Endodermal cell (in vitro differentiated cells): ENCODE measurements around the gene SMC6. TPM values are rescaled to one million over a fixed set of nuclear protein-coding genes. Genes with fewer than 3 reads are reported as not detected.

Experiments used
- DNase-seq: peaks from one replicate; pipeline ENCODE4 v3.0.0-alpha.2; 2017
- H3K27ac ChIP-seq: 2 replicates; pipeline ENCODE4 v1.5.1; 2013; ENCODE audit warnings: mild to moderate bottlenecking, low read depth, low read length, moderate library complexity
- H3K27me3 ChIP-seq: 2 replicates; pipeline ENCODE4 v1.6.1; 2013; ENCODE audit warnings: mild to moderate bottlenecking, low read length, moderate library complexity; ENCODE audit not compliant: insufficient read depth, control insufficient read depth, poor library complexity, severe bottlenecking
- H3K36me3 ChIP-seq: 2 replicates; pipeline ENCODE4 v1.7.0; 2013; ENCODE audit warnings: mild to moderate bottlenecking, low read length, moderate library complexity; ENCODE audit not compliant: control insufficient read depth, insufficient read depth
- H3K4me1 ChIP-seq: one replicate; pipeline ENCODE4 v1.7.0; 2013; ENCODE audit warnings: low read length; ENCODE audit not compliant: control insufficient read depth, insufficient read depth
- H3K4me3 ChIP-seq: 2 replicates; pipeline ENCODE4 v1.5.1; 2013; ENCODE audit warnings: mild to moderate bottlenecking, low read length, moderate library complexity
- H3K9ac ChIP-seq: 2 replicates; pipeline ENCODE4 v1.6.1; 2013; ENCODE audit warnings: mild to moderate bottlenecking, low read length, moderate library complexity; ENCODE audit not compliant: poor library complexity, severe bottlenecking; ENCODE audit errors: extremely low read depth
- H3K9me3 ChIP-seq: 2 replicates; pipeline ENCODE4 v1.6.1; 2013; ENCODE audit warnings: mild to moderate bottlenecking, low read length, moderate library complexity; ENCODE audit not compliant: control insufficient read depth
- H3K27ac Mint-ChIP-seq: 2 replicates; pipeline ENCODE4 v1.8.0; 2020; ENCODE audit warnings: mixed read lengths
- H3K27me3 Mint-ChIP-seq: 2 replicates; pipeline ENCODE4 v1.8.0; 2021; ENCODE audit warnings: mild to moderate bottlenecking, mixed read lengths; ENCODE audit not compliant: insufficient read depth
- H3K36me3 Mint-ChIP-seq: 2 replicates; pipeline ENCODE4 v1.8.0; 2020; ENCODE audit warnings: low read depth, mixed read lengths
- H3K4me1 Mint-ChIP-seq: 2 replicates; pipeline ENCODE4 v1.8.0; 2020; ENCODE audit warnings: mixed read lengths
- H3K4me3 Mint-ChIP-seq: 2 replicates; pipeline ENCODE4 v1.8.0; 2020; ENCODE audit warnings: mild to moderate bottlenecking, moderate library complexity, mixed read lengths
- H3K9me3 Mint-ChIP-seq: 2 replicates; pipeline ENCODE4 v1.8.0; 2020; ENCODE audit warnings: mild to moderate bottlenecking, mixed read lengths
- CTCF ChIP-seq: fragments of 200-600 bp; sonication (generic); conservative IDR thresholded peaks from 2 replicates; pipeline ENCODE4 v1.5.0; 2021; ENCODE audit warnings: antibody characterized with exemption, mild to moderate bottlenecking
- WGBS, 2 experiments: methylation state at CpG; one replicate each; pipeline versions ENCODE4 v1.1.5 to v1.1.7; 2013; ENCODE audit warnings: missing lambda C conversion rate in 2 of 2, mixed read lengths in 1 of 2; ENCODE audit not compliant: insufficient coverage in 1 of 2, insufficient read length in 1 of 2; 5-methylcytosine and 5-hydroxymethylcytosine counted together
- total RNA-seq, 2 donors: library from RNA; stranded (reverse); fragmentation: NEBNext Ultra II Directional in 1 of 2; extraction: Animal tissue kit (Norgen Biotek cat#: 25700) in 1 of 2; gene quantifications; 2 replicates in 1 of 2; 3 replicates in 1 of 2; pipeline ENCODE4 v1.2.1, GENCODE V29; 2021

SMC6 gene
- total RNA-seq, 2 donors from 2014 or later: 38.3 to 48.3 TPM

DNA sequence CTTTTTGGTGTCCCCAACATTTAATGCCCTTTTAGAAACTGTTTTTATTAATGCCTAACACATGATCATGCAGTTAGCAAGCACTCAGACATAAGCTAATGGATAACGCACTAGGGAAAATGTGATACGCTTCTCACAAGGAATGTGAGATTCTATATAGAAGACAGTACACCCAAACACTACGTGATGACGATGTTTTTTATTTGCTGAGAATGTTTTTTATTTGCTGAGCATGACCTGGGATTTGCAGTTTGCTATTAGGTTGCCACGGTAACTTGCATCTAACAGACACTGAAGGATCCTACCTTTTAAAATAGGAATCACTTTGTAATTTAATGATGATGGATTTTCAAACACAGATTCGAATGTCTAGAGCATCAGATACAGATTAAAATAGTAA is 4.9 kb downstream of the SMC6 start:
- H3K9me3 Mint-ChIP-seq: no peaks in the 10 kb centered on the region
- H3K27ac ChIP-seq: no peak overlapping the region
- H3K9me3 ChIP-seq: no peaks in the 10 kb centered on the region
- no peak for DNase-seq
- H3K27ac Mint-ChIP-seq: no peak overlapping the region
- peaks cover 16% of the 10 kb centered on the region for H3K36me3 Mint-ChIP-seq
- no peak overlapping the region for H3K9ac ChIP-seq
- H3K4me1 ChIP-seq: peaks cover 3% of the 10 kb centered on the region
- H3K27me3 ChIP-seq: no peaks in the 10 kb centered on the region
- no peaks in the 10 kb centered on the region for H3K27me3 Mint-ChIP-seq
- H3K4me1 Mint-ChIP-seq: peaks cover 18% of the 10 kb centered on the region
- H3K4me3 Mint-ChIP-seq: no peak overlapping the region
- peaks cover 16% of the 10 kb centered on the region for H3K36me3 ChIP-seq
- WGBS, 2 experiments: 91 to 100% methylated on average over 1 to 6 of the region's 6 CpGs
- no peak overlapping the region for H3K4me3 ChIP-seq
- TF ChIP-seq CTCF: no peak

DNA sequence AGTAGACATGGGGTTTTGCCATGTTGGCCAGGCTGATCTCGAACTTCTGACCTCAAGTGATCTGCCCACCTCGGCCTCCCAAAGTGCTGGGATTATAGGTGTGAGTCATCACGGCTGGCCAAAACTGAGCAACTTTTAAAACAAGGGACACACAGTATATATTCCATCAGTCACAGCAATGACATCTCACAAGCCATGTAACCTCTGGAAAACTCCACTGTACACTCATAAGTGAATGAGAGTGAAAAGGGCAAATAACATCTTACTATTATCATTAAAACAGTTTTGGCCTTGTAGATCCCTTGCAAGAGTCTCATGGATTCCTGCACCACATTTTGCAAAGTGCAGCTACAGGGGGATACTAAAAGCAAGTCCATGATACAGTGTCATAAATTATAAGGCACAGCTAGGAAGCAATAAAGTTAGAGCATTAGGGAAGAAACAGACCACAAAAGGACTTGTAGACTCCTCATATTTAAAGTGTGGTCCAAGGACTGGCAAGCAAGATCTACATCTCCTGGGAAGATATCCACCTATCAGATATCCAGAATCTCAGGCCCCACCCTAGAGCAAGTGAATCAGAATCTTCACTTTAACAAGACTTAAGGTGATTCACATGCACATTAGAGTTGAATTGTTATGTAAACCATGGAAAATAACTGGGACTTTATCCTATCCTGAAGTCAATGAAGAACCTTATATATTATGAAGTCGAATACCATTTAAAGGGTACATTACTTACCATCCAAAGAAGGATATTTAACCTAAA is 5.7 kb downstream of the SMC6 start:
- Histone ChIP-seq H3K9me3 (no peaks in the 10 kb centered on the region), H3K27ac (no peak overlapping the region), H3K9ac (no peak overlapping the region), H3K4me1 (peaks cover 3% of the 10 kb centered on the region), H3K36me3 (peaks cover 21% of the 10 kb centered on the region), H3K4me3 (no peak overlapping the region), H3K27me3 (no peaks in the 10 kb centered on the region)
- H3K27ac Mint-ChIP-seq: peak overlapping the region; percentile 72
- DNase-seq: no peak
- H3K4me1 Mint-ChIP-seq: peaks cover 18% of the 10 kb centered on the region
- no peaks in the 10 kb centered on the region for H3K27me3 Mint-ChIP-seq
- H3K9me3 Mint-ChIP-seq: no peaks in the 10 kb centered on the region
- 88 to 95% methylated on average over 3 to 4 of the region's 4 CpGs for WGBS, 2 experiments
- peaks cover 20% of the 10 kb centered on the region for H3K36me3 Mint-ChIP-seq
- TF ChIP-seq CTCF: no peak
- no peak overlapping the region for H3K4me3 Mint-ChIP-seq

DNA sequence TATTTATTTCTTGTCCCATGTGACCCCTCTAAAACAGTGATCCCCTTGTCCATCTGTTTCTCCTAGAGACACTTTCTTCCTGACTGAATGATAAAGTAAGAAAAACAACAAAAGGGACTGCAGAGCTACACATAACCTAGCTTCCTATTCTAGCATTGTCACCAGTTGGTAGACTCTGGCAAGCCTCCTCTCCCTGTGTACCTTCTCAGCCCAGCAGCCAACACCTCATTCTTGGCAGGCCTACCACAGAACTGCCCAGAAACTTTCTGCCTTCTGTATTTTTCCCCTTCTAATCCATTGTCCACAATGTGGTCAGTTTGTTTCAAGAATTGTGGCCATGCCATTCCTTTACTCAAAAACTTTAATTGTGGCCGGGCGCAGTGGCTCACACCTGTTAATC is 13.4 kb downstream of the SMC6 start:
- Histone ChIP-seq H3K9me3 (no peaks in the 10 kb centered on the region), H3K4me3 (no peak overlapping the region), H3K9ac (no peak overlapping the region), H3K27ac (no peak overlapping the region), H3K36me3 (peaks cover 71% of the 10 kb centered on the region), H3K27me3 (no peaks in the 10 kb centered on the region), H3K4me1 (no peaks in the 10 kb centered on the region)
- H3K4me1 Mint-ChIP-seq: no peaks in the 10 kb centered on the region
- H3K4me3 Mint-ChIP-seq: no peak overlapping the region
- H3K9me3 Mint-ChIP-seq: no peaks in the 10 kb centered on the region
- H3K36me3 Mint-ChIP-seq: peaks cover 65% of the 10 kb centered on the region
- H3K27ac Mint-ChIP-seq: peak overlapping the region; percentile 54
- no peaks in the 10 kb centered on the region for H3K27me3 Mint-ChIP-seq
- no peak for TF ChIP-seq CTCF
- WGBS, 2 experiments: 95 to 96% methylated on average over 2 of the region's 2 CpGs
- DNase-seq: no peak
